ENCODE results near the gene MINDY4.

DNA sequence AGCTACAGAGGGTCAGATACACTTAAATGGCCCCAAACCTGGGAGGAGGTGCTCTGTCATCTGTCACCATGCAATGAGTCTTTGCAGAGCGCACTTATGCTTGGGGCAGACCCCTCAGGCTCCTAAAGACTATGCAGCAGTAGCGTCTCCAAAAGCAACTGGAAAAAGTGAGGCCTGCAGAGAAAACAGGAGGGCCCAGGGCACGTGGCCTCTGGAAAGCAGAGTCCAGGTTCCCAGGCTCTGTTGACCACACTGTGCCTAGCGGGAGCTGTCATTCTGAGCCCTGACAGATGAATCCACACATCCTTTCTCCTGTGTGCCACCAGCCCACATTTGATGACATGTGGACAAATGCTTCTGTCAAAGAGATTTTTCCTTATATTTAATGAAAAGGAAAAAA lies 66.4 kb downstream of the MINDY4 start:
- TF ChIP-seq, protein P1, sequence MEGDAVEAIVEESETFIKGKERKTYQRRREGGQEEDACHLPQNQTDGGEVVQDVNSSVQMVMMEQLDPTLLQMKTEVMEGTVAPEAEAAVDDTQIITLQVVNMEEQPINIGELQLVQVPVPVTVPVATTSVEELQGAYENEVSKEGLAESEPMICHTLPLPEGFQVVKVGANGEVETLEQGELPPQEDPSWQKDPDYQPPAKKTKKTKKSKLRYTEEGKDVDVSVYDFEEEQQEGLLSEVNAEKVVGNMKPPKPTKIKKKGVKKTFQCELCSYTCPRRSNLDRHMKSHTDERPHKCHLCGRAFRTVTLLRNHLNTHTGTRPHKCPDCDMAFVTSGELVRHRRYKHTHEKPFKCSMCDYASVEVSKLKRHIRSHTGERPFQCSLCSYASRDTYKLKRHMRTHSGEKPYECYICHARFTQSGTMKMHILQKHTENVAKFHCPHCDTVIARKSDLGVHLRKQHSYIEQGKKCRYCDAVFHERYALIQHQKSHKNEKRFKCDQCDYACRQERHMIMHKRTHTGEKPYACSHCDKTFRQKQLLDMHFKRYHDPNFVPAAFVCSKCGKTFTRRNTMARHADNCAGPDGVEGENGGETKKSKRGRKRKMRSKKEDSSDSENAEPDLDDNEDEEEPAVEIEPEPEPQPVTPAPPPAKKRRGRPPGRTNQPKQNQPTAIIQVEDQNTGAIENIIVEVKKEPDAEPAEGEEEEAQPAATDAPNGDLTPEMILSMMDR (conservative IDR thresholded peaks at IDR 0.05 in 1 of 2, IDR thresholded peaks at IDR 0.05 in 1 of 2; ENCODE audit: extremely low read depth in 1 of 2, insufficient read depth in 1 of 2, low read depth in 1 of 2, low read length in 2 of 2): no peak
- TF ChIP-seq EZH2 (IDR thresholded peaks at IDR 0.05; ENCODE audit: borderline replicate concordance, low read length): no peak
